Suprapubic skin (tissue), 4 donors: Measurements from ENCODE around the gene MAVS.

Experiments
- EP300 ChIP-seq: sonication (generic); formaldehyde crosslinking; IDR thresholded peaks from one replicate; pipeline ENCODE4 v1.6.1; 2017; ENCODE audit warnings: antibody characterized with exemption
- POLR2A ChIP-seq, 2 donors: fragments of 450-650 bp; IDR thresholded peaks; one replicate each; pipeline ENCODE4 v1.6.1; 2017; ENCODE audit warnings: antibody characterized with exemption in 2 of 2, mild to moderate bottlenecking in 2 of 2, moderate library complexity in 2 of 2
- POLR2AphosphoS5 ChIP-seq, 3 donors: sonication (generic); formaldehyde crosslinking; IDR thresholded peaks; one replicate each; pipeline ENCODE4 v1.6.1; 2017; ENCODE audit warnings: antibody characterized with exemption in 3 of 3
- TF ChIP-seq, protein P1 (sequence below), 2 donors: fragments of 200-600 bp in 1 of 2; fragments of 450-650 bp in 1 of 2; sonication (generic) in 1 of 2; IDR thresholded peaks; one replicate each; pipeline ENCODE4 v1.5.1; 2016 to 2019; ENCODE audit warnings: antibody characterized with exemption in 2 of 2, mild to moderate bottlenecking in 1 of 2, moderate library complexity in 1 of 2

- TF ChIP-seq, protein P1, sequence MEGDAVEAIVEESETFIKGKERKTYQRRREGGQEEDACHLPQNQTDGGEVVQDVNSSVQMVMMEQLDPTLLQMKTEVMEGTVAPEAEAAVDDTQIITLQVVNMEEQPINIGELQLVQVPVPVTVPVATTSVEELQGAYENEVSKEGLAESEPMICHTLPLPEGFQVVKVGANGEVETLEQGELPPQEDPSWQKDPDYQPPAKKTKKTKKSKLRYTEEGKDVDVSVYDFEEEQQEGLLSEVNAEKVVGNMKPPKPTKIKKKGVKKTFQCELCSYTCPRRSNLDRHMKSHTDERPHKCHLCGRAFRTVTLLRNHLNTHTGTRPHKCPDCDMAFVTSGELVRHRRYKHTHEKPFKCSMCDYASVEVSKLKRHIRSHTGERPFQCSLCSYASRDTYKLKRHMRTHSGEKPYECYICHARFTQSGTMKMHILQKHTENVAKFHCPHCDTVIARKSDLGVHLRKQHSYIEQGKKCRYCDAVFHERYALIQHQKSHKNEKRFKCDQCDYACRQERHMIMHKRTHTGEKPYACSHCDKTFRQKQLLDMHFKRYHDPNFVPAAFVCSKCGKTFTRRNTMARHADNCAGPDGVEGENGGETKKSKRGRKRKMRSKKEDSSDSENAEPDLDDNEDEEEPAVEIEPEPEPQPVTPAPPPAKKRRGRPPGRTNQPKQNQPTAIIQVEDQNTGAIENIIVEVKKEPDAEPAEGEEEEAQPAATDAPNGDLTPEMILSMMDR (IDR thresholded peaks at IDR 0.05): no peak
- no peak for TF ChIP-seq EP300
- TF ChIP-seq POLR2AphosphoS5 (IDR thresholded peaks at IDR 0.05): no peak
- no peak for TF ChIP-seq POLR2A (IDR thresholded peaks at IDR 0.05)
Measured at GRCh38 chr20:3901706-3902440, 55.2 kb downstream of the MAVS start.
